NCI-H1694 (cell line): ENCODE results near the gene EPS15.

ENCODE experiments used
- DNase-seq: peaks from one replicate; lab custom pipeline; 2025; lab: John Stamatoyannopoulos, UW

EPS15 gene

GRCh38 chr1:51314974-51315373, 204.1 kb downstream of the EPS15 start:
- DNase-seq = no peak

DNA sequence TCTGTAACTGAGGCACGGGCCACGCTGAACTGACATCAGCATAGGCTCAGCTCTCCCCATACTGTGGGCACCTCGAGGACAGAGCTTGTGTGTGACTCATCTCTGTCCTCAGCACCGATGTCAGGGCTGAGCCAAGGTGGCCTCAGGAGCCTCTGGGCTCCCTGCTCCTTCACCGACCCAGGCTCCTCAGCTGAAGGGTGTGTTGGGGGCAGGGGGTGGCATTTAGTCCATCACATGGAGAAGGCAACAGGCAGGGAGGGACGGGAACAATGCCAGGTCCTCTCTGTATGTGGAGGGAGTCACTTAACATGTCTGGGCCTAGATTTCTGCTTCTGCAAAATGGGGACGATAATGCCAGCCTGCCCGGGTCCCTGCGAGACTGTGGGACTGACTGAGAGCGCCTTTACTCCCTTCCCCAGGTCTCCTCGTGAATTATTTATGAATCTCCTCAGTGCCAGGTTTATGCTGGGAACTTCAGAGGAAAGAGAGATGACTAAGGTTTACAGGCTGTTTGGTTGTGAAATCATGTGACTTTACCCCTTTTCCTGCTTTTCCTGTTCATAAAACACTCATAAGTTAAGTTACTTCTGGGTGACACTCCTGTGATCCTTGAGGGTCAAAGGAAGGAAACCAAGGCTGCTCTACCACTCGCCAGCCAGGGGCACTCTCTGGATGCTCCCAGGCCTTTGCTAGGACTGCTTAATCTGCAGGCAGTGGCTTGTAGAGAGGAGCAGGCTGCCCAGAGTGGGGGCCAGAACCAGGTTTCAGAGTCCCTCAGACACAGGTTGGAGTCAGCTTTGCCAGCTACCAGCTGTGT, 204.9 kb downstream of the EPS15 start:
- DNase-seq = no peak

DNA sequence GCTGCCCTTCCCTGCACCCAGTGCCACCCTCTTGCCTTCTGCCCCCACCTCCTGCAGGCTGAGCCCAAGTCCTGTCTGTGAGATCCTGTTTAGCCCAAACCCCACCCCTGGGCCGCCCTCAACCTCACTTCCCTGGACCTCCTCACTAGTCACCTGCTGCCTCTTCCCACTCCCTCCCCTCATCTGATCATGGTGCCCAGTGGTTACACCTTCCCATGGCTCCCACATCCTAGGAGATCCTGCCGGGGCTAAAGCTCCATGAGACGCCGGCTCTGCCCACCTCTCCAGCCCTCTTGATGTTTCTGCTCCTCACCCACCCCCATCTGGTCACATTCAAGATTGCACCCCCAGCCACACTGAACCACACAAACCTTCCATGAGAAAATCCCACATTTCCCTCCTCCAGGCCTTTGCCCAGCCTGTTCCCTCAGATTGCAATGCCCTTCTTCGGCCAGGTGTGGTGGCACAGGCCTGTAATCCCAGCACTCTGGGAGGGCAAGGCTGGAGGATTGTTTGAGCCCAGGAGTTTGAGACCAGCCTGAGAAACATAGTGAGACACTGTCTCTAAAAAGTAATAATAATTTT, 205.7 kb downstream of the EPS15 start:
- DNase-seq = no peak

DNA sequence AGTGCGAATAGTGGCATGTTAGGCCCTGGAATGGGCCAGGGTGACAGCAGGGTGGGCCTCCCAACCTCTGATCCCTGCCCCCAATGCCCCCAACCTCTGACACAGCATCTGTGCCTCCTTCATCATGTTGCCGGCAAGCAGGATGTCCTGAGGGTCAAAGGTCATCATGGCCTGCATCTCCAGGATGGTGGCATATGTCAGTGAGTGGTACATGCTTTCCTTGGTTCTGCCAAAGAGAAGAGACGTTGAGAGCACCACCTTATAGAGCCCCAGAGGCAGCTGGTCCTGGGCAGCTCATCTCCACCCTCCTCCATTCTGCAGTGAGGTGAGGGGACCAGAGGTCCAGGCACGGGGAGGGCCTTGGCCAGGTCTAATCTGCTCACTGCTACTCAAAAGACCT, 206.3 kb downstream of the EPS15 start:
- no peak for DNase-seq

DNA sequence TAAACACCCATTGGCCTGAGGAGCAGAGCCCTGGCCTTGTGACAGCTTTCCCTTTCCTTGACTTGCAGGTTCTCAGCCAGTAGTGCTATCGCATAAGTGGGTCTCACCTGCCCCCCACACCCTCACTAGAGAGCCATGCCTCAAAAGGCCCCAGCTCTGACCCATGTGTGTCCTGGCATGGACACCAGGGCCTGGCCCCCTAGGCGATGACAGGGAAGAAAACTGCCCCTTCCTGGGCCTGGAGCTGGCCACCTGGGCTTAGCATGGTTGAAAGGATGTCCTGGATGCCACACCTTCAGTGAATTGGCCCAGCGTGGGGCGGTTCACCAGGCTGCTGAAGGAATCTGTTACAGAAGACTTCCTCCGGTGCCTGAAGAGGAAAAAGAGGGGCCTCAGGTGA, 207.2 kb downstream of the EPS15 start:
- no peak for DNase-seq

DNA sequence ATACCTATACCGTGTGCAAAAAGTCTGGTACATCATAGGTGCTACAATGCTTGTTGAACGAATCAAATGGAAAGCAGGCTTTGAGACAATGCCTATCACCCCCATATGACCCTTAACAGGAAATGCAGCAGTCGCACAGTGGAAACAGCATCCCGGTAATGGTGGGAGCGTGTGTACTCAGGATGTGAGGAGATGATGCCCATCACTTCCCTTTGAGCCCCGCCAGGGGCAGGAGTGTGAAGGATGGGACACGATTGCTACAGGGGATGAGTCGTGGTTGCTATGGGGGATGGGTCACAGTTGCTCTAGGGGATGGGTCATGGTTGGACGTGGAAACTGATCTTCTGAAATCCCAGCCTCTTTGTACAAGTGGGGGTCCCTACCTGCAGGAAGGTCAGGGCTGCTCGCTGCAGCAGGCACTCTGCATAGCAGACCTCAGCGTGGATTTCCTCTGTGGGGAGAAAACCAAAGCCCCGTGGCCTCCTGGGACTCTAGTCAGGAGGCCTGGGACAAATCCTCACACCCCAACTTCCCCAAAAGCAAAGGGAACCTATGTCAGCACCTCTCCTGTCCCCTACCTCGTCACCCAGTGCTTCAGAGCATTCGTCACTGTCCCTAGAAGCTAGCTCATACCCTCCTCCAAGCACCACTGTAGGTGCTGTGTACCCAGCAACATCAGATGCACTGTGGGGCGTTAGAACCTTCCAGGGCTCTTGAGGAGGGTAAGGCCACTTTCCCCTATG, 208.0 kb downstream of the EPS15 start:
- DNase-seq = no peak

DNA sequence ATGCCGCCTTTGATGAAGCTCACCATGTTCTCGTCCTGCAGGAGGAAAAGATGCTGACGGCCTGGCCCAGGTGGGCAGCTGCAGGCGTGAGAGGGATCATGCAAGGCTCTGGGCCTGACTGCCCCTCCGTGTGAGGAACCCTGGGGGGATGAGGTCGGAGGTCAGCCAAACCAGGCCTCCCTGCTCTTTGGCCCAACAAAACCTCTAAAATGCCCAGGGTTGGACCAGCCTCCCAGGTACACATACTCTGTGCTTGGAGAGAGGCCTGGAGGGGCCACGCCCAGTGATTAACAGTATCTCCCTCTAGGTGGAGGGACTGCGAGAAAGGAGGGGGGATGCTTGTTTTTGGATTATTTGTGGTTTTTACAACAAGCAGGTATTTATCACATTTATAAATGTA, 209.8 kb downstream of the EPS15 start:
- DNase-seq = no peak

GRCh38 chr1:51308636-51309035, 210.4 kb downstream of the EPS15 start:
- no peak for DNase-seq

DNA sequence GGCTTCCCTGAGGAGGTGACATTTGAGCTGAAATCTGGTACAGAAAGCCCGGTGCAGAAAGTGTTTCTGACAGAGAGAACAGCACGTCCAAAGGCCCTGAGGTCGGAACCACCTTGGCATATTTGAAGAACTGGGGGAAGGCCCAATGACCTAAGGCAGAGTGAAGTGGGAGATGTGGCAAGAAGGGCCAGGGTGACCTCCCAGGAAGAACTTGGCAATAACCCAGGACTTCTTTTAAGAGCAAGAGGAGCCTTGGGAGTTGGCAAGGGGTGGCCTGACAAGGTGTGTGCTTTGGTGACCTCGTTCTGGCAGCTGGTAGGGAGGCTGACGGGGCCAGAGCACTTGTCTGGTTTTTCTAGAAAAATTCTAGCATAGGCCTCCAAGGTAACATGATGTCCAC, 212.1 kb downstream of the EPS15 start:
- no peak for DNase-seq

- DNase-seq = no peak
Measured at GRCh38 chr1:51305371-51305823, 213.7 kb downstream of the EPS15 start.

DNA sequence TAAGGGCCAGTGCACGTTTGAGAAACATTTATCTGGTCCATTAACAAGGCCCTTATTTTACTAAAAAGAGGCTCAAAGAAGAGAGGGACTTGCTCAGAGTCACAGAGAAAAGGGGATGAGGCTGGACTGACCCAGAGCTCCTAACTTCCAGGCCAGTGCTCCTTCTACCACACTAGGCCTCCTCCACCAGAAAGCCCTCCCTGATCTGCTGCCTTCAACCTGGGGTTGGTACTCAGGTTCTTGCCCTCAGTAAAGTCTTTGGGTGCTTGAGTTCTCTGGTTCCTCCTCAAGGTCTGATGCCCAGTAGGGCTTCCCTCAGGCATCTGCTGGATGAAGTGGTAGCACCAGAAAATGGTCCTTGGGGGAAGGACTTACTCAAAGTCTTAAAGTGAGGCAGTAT, 214.7 kb downstream of the EPS15 start:
- DNase-seq = no peak
